A673 (cell line): ENCODE results near the gene ARHGEF26. TPM values are rescaled to one million over a fixed set of nuclear protein-coding genes. Genes with fewer than 3 reads are reported as not detected.
A peak's percentile ranks its signal among the peaks of the same experiment; 100 is the strongest.

Experiments
- BruUV-seq: library from RNA; stranded (reverse); fragments of 400-500 nt; replicated peaks from 2 replicates; lab custom pipeline; 2021; lab: Mats Ljungman, UMichigan
- CTCF ChIA-PET: fragments of 300-600 bp; sonication (Branson Sonifier 250); formaldehyde crosslinking; loops from one replicate; lab custom pipeline; 2022; ENCODE audit warnings: antibody characterized with exemption; lab: Charles Lee
- POLR2A ChIA-PET: fragments of 300-600 bp; sonication (Branson Sonifier 250); formaldehyde crosslinking; loops from one replicate; lab custom pipeline; 2022; ENCODE audit warnings: antibody characterized with exemption; ENCODE audit not compliant: low non-redundant PET; lab: Charles Lee
- DNase-seq: peaks from one replicate; pipeline ENCODE4 v3.0.0-alpha.2; 2015; ENCODE audit warnings: low spot score
- H3K27ac ChIP-seq: fragments of 200-600 bp; sonication (generic); 2 replicates; pipeline ENCODE4 v1.5.1; 2016; ENCODE audit warnings: mixed run types, low read depth, mild to moderate bottlenecking, mixed read lengths, antibody characterized with exemption, low read length; ENCODE audit not compliant: poor library complexity, severe bottlenecking
- H3K27me3 ChIP-seq: fragments of 200-600 bp; sonication (generic); replicated peaks from 2 replicates; pipeline ENCODE4 v1.6.1; 2017; ENCODE audit warnings: mixed run types, low read depth, mild to moderate bottlenecking, mixed read lengths, antibody characterized with exemption, low read length; ENCODE audit not compliant: insufficient read depth, poor library complexity
- H3K36me3 ChIP-seq: fragments of 200-600 bp; sonication (generic); 2 replicates; pipeline ENCODE4 v1.6.1; 2016; ENCODE audit warnings: mixed run types, mild to moderate bottlenecking, mixed read lengths, antibody characterized with exemption, low read length; ENCODE audit not compliant: insufficient read depth, poor library complexity, severe bottlenecking
- H3K4me1 ChIP-seq: fragments of 200-600 bp; sonication (generic); 2 replicates; pipeline ENCODE4 v1.6.1; 2017; ENCODE audit warnings: mixed run types, mild to moderate bottlenecking, mixed read lengths, antibody characterized with exemption, low read length; ENCODE audit not compliant: insufficient read depth, poor library complexity, severe bottlenecking
- H3K4me3 ChIP-seq: fragments of 200-600 bp; sonication (generic); 2 replicates; pipeline ENCODE4 v1.5.1; 2016; ENCODE audit warnings: low read depth, mixed run types, mild to moderate bottlenecking, mixed read lengths, low read length; ENCODE audit not compliant: poor library complexity, severe bottlenecking
- H3K9me3 ChIP-seq: fragments of 200-600 bp; sonication (generic); 2 replicates; pipeline ENCODE4 v1.6.1; 2016; ENCODE audit warnings: mixed run types, low read depth, mild to moderate bottlenecking, mixed read lengths, antibody characterized with exemption, low read length; ENCODE audit not compliant: poor library complexity, severe bottlenecking
- CTCF ChIP-seq: fragments of 300-800, 200-600 bp; sonication (generic); conservative IDR thresholded peaks from 2 replicates; pipeline ENCODE4 v1.5.1; 2017; ENCODE audit warnings: low read depth, mild to moderate bottlenecking, antibody characterized with exemption, low read length, moderate library complexity, mixed read lengths
- EZH2 ChIP-seq: fragments of 200-600 bp; sonication (generic); IDR thresholded peaks from 2 replicates; pipeline ENCODE4 v1.6.1; 2017; ENCODE audit warnings: borderline replicate concordance, low read depth, mild to moderate bottlenecking, mixed read lengths, antibody characterized with exemption, low read length; ENCODE audit not compliant: poor library complexity, severe bottlenecking
- intact Hi-C: fragments of 100-400 bp; cut with micrococcal nuclease; formaldehyde crosslinking; loops from one replicate; pipeline ENCODE4 v1.10.0; 2022; ENCODE audit not compliant: unreplicated experiment
- total RNA-seq: library from RNA; stranded (reverse); gene quantifications from 2 replicates; pipeline ENCODE4 v1.2.3, GENCODE V29; 2021

ARHGEF26 gene
- total RNA-seq, 1 experiment from 2014 or later, result 15.9 TPM

- intact Hi-C loops, result no loop called here
- Histone ChIP-seq H3K4me3 (no peak overlapping the region), H3K4me1 (no peaks in the 10 kb centered on the region), H3K27me3 (no peaks in the 10 kb centered on the region), H3K27ac (no peak overlapping the region), H3K9me3 (no peaks in the 10 kb centered on the region), H3K36me3 (no peaks in the 10 kb centered on the region)
- no TSS peak for BruUV-seq
- POLR2A ChIA-PET, result no interaction called here
- CTCF ChIA-PET, result no interaction called here
- TF ChIP-seq CTCF (no peak), EZH2 (no peak)
- no peak for DNase-seq
Measured at GRCh38 chr3:154094051-154094450, 27.1 kb upstream of the ARHGEF26 start.

GRCh38 chr3:154095832-154096421 lies 25.3 kb upstream of the ARHGEF26 start:
- DNase-seq, result peak; percentile 19
- Histone ChIP-seq H3K27ac (no peak overlapping the region), H3K9me3 (no peaks in the 10 kb centered on the region), H3K4me3 (no peak overlapping the region), H3K27me3 (no peaks in the 10 kb centered on the region), H3K36me3 (no peaks in the 10 kb centered on the region), H3K4me1 (no peaks in the 10 kb centered on the region)
- intact Hi-C loops, result loop anchor here (1.0 kb wide), 1 partner anchor 157 kb away; no protein-coding TSS in a partner anchor
- no TSS peak for BruUV-seq
- ChIA-PET CTCF (no interaction called here), POLR2A (no interaction called here)
- TF ChIP-seq CTCF, result peak; percentile 56
- no peak for TF ChIP-seq EZH2

GRCh38 chr3:154098376-154098775 lies 22.8 kb upstream of the ARHGEF26 start:
- Histone ChIP-seq H3K27ac (no peak overlapping the region), H3K4me1 (no peaks in the 10 kb centered on the region), H3K4me3 (no peak overlapping the region), H3K27me3 (no peaks in the 10 kb centered on the region), H3K9me3 (no peaks in the 10 kb centered on the region), H3K36me3 (no peaks in the 10 kb centered on the region)
- DNase-seq, result no peak
- CTCF ChIA-PET, result no interaction called here
- BruUV-seq, result no TSS peak
- intact Hi-C loops, result no loop called here
- TF ChIP-seq CTCF (no peak), EZH2 (no peak)
- POLR2A ChIA-PET, result no interaction called here
